ENCODE data around the gene KCTD5.

KCTD5 gene

DNA sequence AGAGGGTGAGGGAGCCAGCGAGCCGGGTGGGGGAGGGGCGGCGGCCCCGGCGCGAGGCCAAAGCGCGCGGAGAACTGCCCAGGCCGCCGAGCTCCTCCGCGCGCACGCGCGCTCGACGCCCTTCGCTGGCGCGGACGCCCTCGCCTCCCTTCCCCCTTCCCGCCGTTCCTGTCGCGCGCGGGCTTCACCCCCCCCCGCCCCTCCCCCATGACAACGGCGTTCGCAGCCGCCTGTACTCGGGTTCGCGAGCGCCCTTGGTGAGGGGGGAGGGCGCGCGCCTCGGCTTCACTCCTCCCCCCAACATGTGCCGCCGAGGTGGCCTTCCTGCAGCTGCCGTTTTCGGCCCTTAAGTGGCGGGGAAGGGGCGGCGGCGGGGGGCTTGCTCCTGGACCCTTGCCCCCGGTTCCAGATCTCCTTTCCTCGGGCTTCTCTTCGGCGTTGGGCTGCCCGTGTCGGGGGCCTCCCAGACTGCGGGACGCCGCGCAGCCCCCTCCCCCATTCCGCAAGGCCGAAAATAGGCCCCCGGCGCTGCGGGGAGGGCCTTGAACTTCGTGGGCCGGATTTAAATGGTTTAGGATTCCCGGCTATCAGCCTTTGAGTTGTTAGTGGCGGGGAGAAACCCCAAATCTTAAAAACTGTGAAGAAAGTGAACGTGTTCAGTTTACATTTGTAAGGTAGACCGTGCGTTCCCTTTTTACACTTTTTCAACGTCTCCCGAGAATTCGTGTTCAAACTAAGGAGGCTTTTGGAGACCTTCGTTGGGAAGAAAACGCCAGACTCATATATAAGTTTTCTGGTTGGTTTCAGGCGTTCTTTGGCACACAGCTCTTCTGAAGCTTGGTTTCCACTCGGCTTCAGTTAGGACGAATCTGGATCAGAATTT is 70.8 kb downstream of the KCTD5 start:
- DNase-seq: peak; percentile 74 to 76

DNA sequence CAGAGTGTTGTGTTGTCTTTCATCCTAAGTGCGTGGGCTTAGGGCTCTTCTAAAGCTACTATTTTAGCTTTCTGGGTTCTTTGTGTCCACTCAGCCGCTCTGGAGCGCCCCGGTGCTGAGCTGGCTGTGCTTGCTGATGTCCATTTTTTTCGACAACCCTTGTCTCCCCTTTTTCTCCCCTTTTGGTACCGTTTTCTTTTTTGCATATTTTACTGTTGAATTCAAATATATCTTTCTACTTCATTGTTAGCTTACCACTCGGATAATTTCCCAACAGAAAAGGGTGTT is 71.4 kb downstream of the KCTD5 start:
- DNase-seq: no peak

DNA sequence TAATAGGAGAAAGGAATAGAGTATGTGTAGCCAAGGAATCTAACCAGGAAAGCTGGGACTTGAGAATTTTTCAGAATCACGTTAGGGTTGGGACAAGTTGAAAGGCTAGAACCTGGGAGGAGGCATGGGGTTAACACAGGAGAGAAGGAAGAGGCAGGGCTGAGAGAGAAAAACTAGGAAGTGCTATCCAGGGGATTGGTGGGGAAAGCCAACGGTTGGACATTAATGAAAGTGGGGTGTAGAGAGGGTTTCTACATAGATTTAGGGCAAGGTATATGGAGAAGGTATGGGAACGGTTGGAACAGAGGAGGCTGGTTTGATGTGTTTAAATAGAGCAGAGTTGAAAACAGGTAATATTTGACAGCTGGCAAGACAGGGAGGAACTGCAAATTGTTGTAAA is 72.8 kb downstream of the KCTD5 start:
- DNase-seq: no peak

DNA sequence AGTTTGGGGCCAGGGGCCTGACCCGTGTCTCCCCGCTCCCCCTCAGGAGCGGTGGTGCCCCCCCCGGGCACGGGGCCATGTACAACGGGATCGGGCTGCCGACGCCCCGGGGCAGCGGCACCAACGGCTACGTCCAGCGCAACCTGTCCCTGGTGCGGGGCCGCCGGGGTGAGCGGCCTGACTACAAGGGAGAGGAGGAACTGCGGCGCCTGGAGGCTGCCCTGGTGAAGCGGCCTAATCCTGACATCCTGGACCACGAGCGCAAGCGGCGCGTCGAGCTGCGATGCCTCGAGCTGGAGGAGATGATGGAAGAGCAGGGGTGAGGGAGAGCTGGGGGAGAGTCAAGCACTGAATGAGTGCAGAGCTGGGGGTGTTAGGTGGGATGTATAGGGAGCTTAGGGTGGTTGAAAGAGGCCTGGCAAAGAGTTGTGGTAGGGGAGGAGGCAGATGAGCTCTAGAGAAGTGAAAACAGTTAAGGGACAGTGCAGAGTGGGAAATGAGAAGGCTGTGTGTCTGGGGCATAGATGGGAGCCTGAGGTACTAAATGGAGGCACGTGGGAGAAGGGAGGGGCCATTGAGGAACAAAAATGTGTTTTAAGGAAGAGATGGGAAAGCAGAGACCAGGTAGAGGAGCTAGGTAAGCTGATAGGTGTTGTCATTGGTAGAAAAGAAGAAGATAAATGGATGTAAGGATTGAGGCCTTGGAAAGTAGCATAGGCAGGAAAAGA is 74.1 kb downstream of the KCTD5 start:
- no peak for DNase-seq

DNA sequence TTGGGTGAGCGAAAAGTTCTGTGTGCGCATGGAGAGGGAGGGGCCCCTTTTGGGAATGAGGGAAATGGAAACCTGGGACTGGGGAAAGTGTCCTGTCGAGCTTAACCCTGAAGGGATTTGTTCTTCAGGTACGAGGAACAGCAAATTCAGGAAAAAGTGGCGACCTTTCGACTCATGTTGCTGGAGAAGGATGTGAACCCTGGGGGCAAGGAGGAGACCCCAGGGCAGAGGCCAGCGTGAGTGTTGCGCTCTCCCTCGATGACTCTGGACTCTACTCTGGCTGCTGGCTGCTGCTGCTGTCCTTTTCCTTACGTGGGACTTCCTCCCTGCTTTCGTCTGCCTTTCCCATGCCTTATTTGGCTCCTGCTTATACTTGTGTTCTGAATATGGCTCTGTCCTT is 75.0 kb downstream of the KCTD5 start:
- no peak for DNase-seq
